GM19099 (cell line): ENCODE measurements around the gene ADAMTS1.

Source experiments
- POLR2A ChIP-seq: IDR thresholded peaks from 3 replicates; pipeline ENCODE4 v1.6.1; 2011; ENCODE audit warnings: low read depth; ENCODE audit not compliant: insufficient read length; ENCODE audit errors: extremely low read depth

ADAMTS1 gene

DNA sequence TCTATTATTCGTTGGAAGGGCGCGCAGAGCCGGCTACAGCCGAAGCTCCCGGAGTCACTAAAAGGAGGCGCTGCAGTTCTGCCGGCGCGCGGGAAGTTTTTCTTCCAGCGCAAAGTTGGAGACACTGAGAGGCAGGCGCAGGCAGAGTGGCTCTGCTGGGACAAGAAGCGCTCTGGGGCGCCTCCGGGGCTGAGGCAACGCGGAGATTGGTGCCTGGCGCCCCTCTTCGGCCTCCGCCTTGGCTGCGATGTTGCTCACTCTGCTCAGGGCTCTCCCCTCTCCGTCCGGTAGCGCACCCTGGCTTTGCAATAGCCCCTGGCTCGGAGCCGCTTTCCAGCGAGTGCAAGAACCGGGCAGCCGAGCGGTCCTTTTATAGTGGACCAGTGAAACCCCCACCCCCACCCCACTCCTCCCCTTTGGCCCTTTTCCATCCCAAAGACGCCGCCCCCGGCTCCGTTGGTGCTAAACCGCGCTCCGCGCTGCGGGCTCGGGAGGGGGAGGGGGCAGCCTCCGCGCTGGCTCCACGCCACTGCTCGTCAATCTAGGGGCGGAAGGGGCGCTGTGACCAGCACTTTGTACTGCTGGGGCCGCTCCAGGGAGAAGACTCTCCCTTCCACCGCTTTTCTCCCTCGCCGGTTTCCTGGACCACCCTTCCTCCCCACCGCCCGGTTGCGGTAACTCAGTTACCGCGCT lies at the start of gene ADAMTS1:
Gene ADAMTS1 (minus strand): TSS at position 344 of the 693 bp plus-strand sequence. CDS start 455 bp downstream, outside the sequence.
- no peak for TF ChIP-seq POLR2A

DNA sequence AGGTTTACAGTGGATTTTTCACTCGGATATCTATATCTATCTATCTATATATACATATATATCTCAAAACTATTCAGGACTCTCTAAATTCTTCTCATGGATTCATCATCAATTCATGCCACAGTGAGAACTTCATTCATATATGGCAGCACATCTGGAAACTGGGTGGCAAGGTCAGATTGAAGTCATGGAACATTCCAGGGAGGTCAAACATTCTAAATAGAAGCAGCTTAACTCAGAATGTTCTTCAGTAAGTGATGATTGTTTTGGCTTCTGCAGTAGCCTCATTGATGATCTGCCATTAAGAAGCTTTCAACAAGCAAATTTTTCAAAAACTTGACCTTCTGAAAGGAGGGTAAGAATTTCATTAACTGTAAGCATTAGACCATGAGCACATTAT lies 46.9 kb upstream of the ADAMTS1 start:
- no peak for TF ChIP-seq POLR2A

DNA sequence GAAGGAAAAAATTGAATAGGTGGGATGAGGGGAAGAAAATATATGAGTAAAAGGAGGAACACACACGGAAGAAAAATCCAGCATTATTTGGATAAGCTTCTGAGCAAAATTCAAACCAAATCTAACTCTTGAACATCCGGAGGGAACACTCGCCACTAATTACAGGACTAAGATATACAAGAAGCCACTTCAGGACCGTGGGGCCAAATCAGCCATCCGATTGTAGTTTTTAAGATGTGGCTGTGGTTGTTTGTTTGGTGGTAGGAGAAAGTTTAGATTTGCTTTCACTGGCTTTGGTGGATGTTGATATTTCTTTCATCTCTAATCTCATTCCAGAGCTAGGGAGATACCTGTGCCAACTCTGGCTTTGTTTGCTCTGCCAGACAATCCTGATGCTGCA lies 43.7 kb upstream of the ADAMTS1 start:
- TF ChIP-seq POLR2A, result no peak

DNA sequence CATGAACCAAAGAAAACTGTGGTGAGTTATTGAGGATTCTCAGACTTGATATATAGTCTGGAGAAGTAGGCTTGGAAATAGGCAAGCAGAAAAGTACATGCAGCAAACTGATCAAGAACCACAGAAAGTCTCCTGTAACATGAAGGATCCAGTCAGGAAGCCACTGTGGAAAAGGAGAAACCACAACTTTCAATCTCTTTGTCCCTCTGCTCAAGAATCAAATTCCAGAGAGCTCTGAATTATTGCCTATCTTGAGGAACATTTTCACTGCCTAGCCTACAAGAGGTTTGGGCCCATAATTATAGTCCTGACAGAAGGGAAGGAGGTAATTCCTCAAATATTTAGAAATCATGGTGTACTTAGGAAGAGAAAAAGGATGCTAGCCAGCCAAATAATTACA lies 43.0 kb upstream of the ADAMTS1 start:
- TF ChIP-seq POLR2A, result no peak

DNA sequence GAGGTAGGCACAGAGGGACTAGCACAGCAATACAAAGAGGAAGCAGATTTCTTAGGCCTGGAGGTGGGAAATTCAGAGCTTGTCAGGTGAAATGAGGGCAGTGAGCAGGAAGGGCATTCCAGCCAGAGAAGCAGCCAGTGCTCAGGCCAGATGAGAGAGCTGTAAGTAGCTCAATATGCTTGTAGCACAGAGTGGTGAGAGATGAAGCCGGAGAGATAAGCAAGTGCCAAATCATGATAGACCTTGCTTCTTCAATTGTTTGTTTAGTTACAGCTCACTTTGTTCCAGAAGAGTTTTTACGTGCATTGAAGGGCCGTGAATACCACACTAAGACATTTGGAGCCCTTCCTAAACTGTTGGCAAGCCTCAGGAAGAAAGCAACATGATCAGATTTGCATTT lies 42.0 kb upstream of the ADAMTS1 start:
- TF ChIP-seq POLR2A, result no peak

DNA sequence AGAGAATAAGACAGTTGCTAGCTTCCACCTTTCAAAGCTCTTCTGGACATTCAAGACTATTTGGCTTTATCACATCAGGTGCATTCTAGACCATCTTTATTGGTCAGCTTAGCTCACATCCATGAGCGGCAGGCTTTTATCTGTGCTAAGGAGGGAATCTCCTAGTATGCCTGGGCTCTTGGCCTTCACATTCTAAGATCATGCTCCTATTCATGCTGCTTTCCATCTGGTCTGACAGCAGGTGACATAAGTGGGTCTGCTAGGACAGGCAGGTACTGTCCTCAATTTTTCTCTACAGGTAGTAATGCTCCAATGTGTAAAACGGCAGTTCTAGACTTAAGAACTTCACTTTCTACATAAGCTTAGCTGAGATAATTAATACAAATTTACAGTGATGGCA lies 39.2 kb upstream of the ADAMTS1 start:
- no peak for TF ChIP-seq POLR2A

DNA sequence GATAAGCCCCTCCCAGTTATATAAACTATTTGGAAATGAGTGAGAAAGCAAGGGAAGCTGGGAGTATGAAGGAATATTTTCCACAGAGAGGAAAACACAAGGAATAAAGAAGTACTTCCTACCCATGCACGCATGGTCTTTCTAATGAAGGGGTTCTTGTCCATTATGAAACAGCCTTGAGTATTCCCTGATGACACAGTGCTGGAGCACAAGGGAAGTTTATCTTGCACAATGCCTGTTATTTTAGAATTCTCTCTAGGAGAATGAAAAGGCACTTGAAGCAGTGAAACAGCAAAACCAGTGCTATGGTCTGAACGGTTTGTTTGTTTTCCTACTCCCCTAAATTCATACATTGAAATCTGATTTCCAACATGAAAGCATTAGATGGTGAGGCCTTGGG lies 38.6 kb upstream of the ADAMTS1 start:
- no peak for TF ChIP-seq POLR2A

DNA sequence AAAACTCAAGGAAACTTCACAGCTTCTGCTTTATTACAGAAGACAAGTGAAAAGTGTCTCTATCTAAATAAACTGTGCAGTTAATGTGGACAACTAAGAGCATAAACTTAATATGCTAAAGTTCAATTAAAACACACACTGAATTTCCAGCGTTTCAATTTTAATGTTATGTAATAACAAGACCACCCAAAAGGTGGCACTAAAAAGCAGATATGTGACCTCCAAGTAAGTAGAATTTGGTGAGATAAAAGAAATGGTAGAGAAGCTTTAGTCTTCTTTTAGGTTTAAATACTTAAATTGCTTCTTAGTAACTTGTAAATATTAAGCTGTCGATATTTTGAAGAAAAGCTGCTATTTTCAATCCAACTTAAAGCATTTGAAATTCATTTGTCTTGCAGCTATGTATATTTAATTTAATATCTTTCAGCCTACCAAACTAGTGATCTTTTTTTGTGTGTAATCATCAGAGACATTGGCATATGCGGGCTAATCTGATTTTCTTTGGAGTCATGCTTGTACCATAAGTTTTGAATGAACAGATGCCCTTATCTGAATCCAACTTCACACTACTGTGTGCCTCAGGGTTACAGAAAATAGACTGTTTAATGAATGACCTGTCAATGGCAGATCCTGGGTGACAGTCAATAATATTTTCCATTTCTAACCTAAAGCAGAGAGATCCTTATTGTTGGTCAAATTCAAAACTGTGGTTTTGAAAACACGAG lies 36.5 kb upstream of the ADAMTS1 start:
- no peak for TF ChIP-seq POLR2A

DNA sequence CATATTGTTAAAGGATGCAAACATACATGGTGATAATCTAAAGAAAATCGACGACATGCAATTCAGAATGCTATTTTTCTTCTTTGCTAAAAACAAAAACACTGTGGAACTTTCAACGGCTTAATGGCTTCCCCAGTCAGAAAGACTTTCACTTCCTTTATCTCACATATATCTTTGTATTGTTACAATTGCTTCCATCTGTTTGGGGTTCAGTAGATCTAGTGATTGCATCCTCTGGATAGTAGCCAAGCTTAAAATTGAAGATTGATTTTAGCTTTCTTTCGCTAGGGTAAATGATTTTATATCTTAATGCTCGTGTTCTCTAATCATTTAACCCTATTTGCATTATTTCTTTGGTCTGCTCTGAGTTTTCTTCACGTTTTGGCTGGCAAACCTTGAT lies 31.8 kb upstream of the ADAMTS1 start:
- TF ChIP-seq POLR2A, result no peak

DNA sequence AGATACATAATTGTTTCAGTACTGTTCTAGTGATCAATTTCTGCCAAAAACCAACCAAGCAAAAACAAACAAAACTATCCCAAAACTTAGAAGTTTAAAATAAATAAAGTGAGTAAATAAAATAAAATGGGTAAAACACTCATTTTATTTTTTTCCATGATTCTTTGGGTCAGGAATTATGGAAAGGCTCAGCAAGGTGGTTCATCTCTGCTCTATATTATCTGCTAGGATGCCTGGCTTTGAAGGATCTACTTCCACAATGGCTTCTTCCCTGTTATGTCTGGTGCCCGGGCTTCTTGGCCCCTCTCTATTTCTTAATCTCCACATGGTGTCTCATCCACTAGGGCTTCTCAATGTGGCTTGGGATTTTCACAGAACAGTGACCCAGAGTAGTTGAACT lies 29.1 kb upstream of the ADAMTS1 start:
- no peak for TF ChIP-seq POLR2A

DNA sequence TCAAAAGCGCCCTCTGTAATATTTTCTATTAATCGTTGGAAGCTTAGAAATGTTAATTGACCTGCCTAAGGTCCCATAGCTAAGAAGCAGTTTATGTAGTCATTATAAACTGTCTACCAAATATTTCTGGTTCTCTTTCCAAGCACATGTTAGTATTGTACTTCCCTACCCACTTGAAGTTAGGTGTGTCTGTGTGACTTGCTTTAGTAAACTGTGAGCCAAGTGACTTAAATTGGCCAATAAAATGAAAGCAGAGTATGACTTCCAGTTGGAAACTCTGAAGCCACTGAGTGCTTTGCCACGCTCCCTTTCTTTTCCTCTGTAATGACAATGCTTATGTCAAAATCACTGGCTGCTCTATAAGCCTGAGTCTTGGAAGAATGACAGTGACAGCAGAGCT lies 20.6 kb upstream of the ADAMTS1 start:
- TF ChIP-seq POLR2A, result no peak

DNA sequence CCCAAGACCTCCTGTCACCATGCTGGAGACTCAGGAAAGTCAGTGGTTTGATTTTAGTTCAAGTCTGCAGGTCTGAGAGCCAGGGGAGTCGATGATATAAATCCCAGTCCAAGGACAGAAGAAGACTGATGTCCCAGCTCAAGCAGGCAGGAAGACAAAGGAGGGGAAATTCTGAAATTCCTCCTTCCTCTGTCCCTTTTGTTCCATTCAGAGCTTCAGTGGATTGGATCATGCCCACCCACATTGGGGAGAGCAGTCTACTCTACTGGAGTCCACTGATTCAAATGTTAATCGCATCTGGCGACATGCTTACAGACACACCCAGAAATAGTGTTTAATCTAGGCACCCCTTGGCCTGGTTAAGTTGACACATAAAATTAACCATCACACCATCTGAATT lies 7.2 kb upstream of the ADAMTS1 start:
- no peak for TF ChIP-seq POLR2A

DNA sequence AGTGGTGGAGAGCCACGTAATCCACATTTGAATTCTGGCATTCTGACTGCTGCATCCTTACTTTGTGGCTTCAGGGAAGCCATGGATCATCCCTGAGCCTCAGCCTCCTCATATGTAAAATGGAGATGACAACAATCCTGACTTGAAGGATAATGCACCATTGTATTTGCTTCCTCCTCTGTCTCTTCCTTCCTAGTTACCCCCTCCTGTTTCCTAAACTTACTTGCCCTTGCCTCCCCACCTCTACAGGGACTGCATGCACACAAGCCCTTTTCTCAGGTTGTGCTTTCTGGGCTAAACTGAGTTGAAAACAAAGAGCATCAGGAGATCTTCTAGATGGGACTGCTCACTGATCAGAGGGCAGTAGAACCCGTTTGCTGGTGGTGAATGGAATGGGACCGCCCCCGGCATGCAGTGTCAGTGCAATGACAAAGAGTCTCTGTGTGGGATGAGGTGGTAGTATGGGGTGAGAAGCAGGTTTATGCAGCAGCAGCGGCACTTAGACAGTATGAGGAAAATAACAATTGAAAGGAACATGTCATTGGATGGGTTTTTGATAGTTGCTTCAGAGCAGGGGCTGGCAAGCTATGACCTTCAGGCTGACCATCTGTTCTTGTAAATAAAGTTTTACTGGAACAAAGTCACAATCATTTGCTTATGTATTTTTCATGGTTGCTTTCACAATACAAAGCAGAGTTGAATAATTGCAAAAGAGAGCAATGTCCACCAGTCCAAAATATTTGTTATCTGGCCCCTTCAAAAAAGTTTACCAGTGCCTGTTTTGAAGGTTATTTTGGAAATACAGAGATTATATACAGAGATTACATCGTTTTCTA lies 6.1 kb upstream of the ADAMTS1 start:
- TF ChIP-seq POLR2A, result no peak

DNA sequence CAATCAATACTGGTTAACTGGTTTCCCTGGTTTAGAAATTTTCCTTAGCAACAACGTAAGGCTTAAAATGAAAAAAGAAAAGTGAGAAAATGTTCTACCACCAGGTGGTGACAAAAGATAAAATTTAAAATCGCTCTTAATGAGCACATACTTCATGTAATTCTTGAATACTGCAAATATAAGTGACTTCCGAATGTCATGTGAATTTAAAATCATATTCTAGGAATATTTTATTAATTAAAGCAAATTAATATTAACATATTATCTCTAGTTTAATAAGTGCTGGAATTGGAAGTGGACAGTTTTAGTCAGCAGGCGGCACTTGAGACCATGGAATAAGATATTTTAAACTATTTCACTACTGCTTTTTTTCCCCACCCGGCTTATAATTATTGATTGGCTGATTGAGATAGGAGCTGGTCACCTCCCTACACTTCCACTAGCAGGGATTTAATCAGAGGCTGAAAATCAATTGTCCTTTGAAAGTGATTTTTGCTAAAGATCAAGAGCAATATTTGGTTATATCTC lies 5.0 kb upstream of the ADAMTS1 start:
- no peak for TF ChIP-seq POLR2A

DNA sequence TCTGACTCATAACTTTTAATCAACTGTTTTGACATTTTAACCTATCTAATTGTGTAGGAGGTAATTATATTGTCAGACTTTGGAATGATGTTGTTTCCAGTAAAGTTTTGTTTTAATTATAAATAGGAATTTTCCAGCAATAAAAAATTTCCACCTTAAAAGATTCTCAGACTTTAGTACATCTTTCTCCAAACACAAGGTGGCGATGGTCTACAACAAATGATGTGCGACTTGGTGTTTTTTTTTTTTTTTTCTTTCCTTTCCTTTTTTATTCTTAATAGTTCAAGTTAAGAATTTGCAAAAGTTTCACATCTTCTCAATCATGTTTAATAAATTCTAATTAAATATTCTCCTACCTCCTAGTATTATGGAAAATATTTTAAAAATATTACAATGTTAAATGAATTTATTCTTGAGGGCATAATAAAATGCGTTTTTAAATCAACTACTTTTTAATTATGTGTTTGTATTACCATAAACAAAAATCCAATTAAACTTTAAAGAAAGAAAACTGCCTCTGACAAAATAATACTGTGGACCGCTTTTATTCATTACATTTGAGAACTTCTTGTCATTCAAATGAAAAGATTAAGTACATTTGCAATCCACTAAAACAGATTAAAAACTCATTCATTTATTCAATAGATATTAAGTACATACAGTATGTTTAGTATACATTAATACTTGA lies 4.4 kb upstream of the ADAMTS1 start:
- TF ChIP-seq POLR2A, result no peak
